Activated T-cell treated with anti-CD3 and anti-CD28 coated beads, Interleukin-2, amount 50 U/mL, for 1 hour (primary cell): Measurements from ENCODE around the gene IL6.
"Not testable (repeated sequence)": the region's sequence is repeated elsewhere in the genome, so short reads cannot be mapped to it uniquely, and the experiment has no call there.

Source experiments
- DNase-seq: peaks from one replicate; pipeline ENCODE4 v3.0.0-alpha.2; 2020

IL6 gene

GRCh38 chr7:22726907-22727713 lies at the start of gene IL6:
Gene IL6, plus strand, starts transcription at chr7:22727200. Its CDS starts 63 bp downstream, at chr7:22727263.
- peak; percentile 21 for DNase-seq

GRCh38 chr7:22677263-22677662 lies 49.7 kb upstream of the IL6 start:
- not testable (repeated sequence) for DNase-seq

- no peak for DNase-seq
Measured at GRCh38 chr7:22677680-22678079, 49.3 kb upstream of the IL6 start.

DNA sequence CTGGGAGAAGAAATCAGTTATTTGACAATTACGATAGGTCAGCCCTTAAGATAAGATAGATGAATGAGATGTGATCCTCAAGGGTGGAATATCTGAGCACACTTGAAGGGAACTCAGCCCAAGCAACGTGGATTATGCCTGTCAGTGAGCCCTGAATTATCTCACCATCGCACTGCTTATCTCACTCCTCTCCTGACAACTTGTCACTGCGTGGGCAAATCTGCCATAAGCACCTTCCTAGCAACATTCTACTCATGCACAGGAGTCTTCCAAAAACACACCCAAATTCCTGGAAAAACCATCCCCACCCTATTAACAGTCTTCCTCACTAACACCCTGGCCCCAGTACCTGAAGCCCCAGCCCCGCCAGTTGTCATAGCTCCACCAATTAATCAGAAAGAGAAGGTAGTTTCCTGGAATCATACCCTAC lies 46.5 kb upstream of the IL6 start:
- no peak for DNase-seq

- no peak for DNase-seq
Measured at GRCh38 chr7:22681312-22681711, 45.7 kb upstream of the IL6 start.

DNA sequence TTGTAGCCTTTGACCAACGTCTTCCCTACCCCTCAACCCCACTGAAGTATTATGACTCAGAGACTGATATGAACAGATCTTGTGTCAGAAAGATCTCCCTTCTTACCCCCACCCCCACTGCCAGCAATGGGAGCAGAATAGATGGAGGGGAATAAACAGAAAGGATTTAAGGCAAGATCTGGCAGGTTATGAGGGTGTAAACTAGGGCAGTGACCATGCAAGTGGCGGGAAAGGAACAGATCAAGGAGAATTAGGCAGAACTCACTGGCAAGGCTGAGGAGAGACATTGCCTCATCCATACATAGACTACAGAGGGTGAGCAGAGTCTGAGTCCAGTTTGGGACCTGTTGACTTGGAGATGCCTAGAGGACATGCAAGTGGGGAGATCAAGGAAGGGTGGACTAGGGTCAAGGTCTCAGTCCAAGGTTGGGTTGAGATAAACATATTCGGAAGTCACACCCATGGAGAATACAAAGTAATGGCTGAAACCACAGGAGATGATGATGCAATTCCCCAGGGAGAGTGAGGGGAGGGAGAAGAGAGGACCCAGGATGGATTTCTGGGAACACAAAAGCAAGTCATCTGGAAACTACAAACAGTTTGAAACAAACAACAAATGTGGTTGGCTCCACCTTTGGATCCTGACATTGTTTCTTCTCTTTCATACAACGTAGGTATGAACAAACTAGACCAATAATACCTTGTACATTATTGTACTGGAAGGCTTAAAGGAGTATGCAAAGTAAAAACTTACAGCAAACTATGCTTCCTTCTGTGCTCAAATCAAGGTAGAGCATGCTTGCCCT lies 44.9 kb upstream of the IL6 start:
- DNase-seq: no peak

DNA sequence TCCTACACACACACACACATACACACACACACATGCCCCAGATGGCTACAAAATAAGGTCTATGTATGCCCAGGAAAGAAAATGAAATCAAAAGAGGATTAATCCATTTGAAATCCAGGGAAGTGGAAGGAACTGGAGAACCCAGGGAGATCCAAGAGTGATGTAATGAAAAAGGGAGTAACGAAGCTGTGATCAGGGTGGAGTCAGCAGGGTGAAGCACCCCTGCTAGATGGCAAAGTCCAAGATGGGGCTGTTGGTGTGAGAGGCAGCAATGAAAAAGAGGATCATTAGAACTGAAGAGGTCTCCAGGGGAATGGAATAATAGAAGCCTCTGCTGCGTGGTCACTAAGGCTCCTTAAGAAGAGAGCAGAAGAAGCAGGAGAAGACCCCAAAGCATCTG lies 43.6 kb upstream of the IL6 start:
- no peak for DNase-seq

DNA sequence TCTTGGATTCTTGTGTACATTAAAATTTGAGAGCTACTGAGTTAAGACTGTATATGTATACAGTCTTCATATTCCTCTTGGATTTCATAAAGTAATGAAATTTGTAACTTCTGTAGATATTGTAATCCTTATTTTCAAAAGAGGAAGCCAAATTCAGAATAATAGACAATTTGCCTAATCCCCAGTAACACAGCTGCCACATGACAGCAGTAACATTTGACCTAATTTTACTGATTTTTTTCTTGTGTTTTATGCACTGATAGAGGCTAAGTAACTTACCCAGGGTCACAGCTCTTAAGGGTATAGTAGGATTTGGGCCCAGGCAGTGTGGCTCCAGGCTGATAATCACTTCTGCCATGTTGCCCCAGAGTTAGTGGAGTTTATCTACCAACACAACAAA lies 40.4 kb upstream of the IL6 start:
- DNase-seq: no peak

GRCh38 chr7:22688084-22688483 lies 38.9 kb upstream of the IL6 start:
- no peak for DNase-seq

GRCh38 chr7:22688934-22689333 lies 38.1 kb upstream of the IL6 start:
- not testable (repeated sequence) for DNase-seq

DNA sequence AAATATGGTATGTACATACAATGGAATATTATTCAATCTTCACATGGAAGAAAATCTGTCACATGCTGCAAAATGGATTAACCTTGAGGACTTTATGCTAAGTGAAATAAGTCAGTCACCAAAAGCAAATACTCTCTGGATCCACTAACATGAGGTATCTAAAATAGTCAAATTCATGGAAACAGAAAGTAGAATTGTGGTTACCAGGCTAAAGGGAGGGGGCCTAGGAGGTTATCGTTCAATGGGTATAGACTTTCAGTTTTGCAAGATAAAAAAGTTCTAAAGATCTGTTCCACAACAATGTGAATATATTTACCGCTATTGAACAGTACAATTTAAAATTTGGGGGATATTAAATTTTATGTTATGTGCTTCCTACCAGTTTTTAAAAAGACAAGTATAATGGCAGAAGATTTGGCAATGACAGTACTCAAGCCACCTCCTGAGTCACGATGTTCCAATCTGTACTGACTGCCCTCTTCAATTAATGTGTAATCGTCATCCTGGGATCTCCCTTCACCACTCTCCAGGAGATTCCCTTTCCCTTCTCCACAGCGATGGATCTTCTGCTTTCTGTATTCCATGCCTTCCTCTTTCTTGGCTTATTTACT lies 32.3 kb upstream of the IL6 start:
- DNase-seq: no peak

DNA sequence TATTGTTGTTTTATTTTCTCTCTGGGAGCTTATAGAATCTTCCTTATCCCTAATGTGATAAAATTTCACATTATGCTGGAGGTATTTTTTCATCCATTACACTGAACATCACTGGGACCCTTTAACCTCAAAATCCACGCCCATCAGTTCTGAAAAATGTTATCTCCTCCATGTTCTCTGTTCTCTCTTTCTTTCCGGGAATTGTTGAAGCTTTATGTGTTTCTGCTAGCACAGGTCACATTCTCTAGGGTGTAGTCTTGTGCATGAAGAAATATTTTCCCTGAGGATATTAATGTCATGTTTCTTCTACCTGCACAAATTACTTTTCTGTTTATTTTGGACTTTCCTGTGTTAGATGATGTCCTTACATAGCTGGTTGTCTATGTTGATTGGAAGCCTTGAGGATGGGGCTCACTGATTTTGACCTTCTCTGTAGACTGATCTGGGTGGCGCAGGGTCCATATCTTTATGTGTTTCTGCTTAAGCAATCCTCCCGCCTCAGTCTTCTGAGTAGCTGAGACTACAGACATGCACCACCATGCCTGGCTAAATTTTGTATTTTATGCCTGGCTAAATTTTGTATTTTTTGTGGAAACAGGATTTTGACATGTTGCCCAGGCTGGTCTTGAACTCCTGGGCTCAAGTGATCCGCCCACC lies 31.4 kb upstream of the IL6 start:
- DNase-seq: no peak

- no peak for DNase-seq
Measured at GRCh38 chr7:22696541-22697228, 30.3 kb upstream of the IL6 start.

- no peak for DNase-seq
Measured at GRCh38 chr7:22697322-22697859, 29.6 kb upstream of the IL6 start.

- DNase-seq: no peak
Measured at GRCh38 chr7:22697876-22698606, 29.0 kb upstream of the IL6 start.

- DNase-seq: no peak
Measured at GRCh38 chr7:22698767-22699166, 28.2 kb upstream of the IL6 start.

DNA sequence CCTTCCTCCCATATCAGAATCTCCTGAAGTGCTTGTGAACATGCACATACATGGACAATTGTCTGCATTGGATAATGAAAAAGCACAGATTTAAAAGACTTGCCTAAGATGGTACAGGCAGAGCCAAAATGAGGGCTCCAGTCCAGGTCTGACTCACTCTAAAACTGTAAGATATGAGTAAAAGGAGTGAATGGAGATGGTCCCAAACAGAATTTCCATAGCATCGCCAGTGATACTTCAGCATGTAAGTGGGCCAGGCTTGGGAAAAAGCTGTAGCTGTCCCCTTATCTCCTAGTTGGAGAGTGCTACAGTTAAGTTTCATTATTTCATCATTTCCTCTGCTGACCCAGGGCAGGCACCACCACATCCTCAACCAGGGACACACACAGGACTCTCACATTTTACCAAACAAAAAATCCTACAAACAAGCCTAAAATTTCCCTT lies 26.4 kb upstream of the IL6 start:
- DNase-seq: no peak

DNA sequence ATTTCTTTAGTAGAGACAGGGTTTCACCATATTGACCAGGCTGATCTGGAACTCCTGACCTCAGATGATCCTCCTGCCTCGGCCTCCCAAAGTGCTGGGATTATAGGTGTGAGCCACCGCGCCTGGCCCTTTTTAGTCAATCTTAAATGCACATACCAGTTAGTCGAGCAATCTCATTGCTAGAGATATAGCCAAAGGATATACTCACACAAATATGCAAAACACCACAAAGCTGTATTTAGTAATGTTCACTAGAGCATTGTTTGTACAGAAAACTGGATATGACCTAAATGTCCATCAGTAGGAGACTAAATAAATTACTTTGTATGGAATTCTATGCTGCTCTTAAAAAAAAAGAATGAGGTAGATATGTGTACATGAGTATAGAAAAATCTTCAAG lies 24.5 kb upstream of the IL6 start:
- no peak for DNase-seq

GRCh38 chr7:22703107-22703855 lies 23.7 kb upstream of the IL6 start:
- not testable (repeated sequence) for DNase-seq

DNA sequence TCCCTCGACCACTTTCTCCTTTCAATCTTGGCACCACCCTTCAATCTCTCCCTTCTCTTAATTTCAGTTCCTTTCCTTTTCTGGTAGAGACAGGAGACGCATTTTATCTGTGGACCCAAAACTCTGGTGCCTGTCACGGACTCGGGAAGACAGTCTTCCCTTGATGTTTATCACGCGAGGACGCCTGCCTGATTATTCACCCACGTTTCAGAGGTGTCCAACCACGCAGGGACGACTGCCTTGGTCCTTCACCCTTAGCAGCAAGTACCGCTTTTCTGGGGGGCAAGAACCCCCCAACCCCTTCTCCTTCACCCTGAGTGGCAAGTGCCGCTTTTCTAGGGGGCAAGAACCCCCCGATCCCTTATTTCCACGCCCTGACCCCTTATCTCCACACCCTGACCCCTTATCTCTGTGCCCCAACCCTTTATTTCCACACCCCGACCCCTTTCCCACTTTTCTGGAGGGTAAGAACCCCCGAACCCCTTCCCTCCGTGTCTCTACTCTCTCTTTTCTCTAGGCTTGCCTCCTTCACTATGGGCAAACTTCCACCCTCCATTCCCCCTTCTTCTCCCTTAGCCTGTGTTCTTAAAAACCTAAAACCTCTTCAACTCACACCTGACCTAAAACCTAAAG lies 22.9 kb upstream of the IL6 start:
- not testable (repeated sequence) for DNase-seq
